IgD-negative memory B cell (primary cell): ENCODE results near the gene PCGF3. TPM values are rescaled to one million over a fixed set of nuclear protein-coding genes. Genes with fewer than 3 reads are reported as not detected.
"Not testable (repeated sequence)": the region's sequence is repeated elsewhere in the genome, so short reads cannot be mapped to it uniquely, and the experiment has no call there.

Source experiments
- H3K27ac Mint-ChIP-seq, 3 donors: one replicate each; pipeline ENCODE4 v1.8.0; 2020 to 2022; ENCODE audit warnings: mild to moderate bottlenecking in 3 of 3, mixed read lengths in 3 of 3, moderate library complexity in 1 of 3
- H3K27me3 Mint-ChIP-seq: one replicate; pipeline ENCODE4 v1.8.0; 2021; ENCODE audit warnings: mixed read lengths
- H3K36me3 Mint-ChIP-seq: one replicate; pipeline ENCODE4 v1.8.0; 2020; ENCODE audit warnings: mild to moderate bottlenecking, mixed read lengths
- H3K4me1 Mint-ChIP-seq, 3 donors: one replicate each; pipeline ENCODE4 v1.8.0; 2020 to 2022; ENCODE audit warnings: mixed read lengths in 3 of 3, mild to moderate bottlenecking in 1 of 3
- H3K4me3 Mint-ChIP-seq, 4 donors: one replicate each; pipeline ENCODE4 v1.8.0; 2020 to 2022; ENCODE audit warnings: mild to moderate bottlenecking in 4 of 4, mixed read lengths in 4 of 4, moderate library complexity in 3 of 4
- H3K9me3 Mint-ChIP-seq, 3 donors: one replicate each; pipeline ENCODE4 v1.8.0; 2020 to 2021; ENCODE audit warnings: mixed read lengths in 3 of 3, mild to moderate bottlenecking in 1 of 3
- polyA plus RNA-seq: library from polyadenylated mRNA; unstranded; fragments of 300-500 nt; fragmentation: Illumina TruSeq; gene quantifications from one replicate; pipeline ENCODE4 v1.2.3, GENCODE V29; 2021

The PCGF3 gene
- polyA plus RNA-seq, 1 donor from 2014 or later: 6.1 TPM

GRCh38 chr4:683982-684622, 21.5 kb upstream of the PCGF3 start:
- Mint-ChIP-seq H3K27me3 (peaks cover 8% of the 10 kb centered on the region), H3K27ac (peak overlapping the region in 1 of 3 donors; percentile 53), H3K9me3 (no peaks in the 10 kb centered on the region), H3K4me3 (no peak overlapping the region), H3K4me1 (peaks cover 0 to 7% (median 3%) of the 10 kb centered on the region in 3 donors), H3K36me3 (peaks cover 1% of the 10 kb centered on the region)

GRCh38 chr4:684623-685327, 20.9 kb upstream of the PCGF3 start:
- H3K27me3 Mint-ChIP-seq: peaks cover 8% of the 10 kb centered on the region
- peaks cover 1% of the 10 kb centered on the region for H3K36me3 Mint-ChIP-seq
- peak overlapping the region in 1 of 4 donors; percentile 22 for H3K4me3 Mint-ChIP-seq
- H3K4me1 Mint-ChIP-seq: peaks cover 0 to 7% (median 2%) of the 10 kb centered on the region in 3 donors
- H3K9me3 Mint-ChIP-seq: no peaks in the 10 kb centered on the region
- peak overlapping the region in 1 of 3 donors; percentile 8 for H3K27ac Mint-ChIP-seq

- no peak overlapping the region for H3K4me3 Mint-ChIP-seq
- H3K27me3 Mint-ChIP-seq: peaks cover 11% of the 10 kb centered on the region
- H3K27ac Mint-ChIP-seq: no peak overlapping the region
These were observed 19.8 kb upstream of the PCGF3 start for GRCh38 chr4:685679-686412.

GRCh38 chr4:686413-687040, 19.1 kb upstream of the PCGF3 start:
- peaks cover 0 to 4% (median 4%) of the 10 kb centered on the region in 3 donors for H3K4me1 Mint-ChIP-seq
- no peak overlapping the region for H3K27ac Mint-ChIP-seq
- no peaks in the 10 kb centered on the region for H3K9me3 Mint-ChIP-seq
- peaks cover 1% of the 10 kb centered on the region for H3K36me3 Mint-ChIP-seq
- H3K4me3 Mint-ChIP-seq: no peak overlapping the region
- peaks cover 11% of the 10 kb centered on the region for H3K27me3 Mint-ChIP-seq

More at GRCh38 chr4:685679-686412, 19.8 kb upstream of the PCGF3 start:
- H3K4me1 Mint-ChIP-seq: peaks cover 0 to 4% (median 4%) of the 10 kb centered on the region in 3 donors
- H3K9me3 Mint-ChIP-seq: no peaks in the 10 kb centered on the region
- H3K36me3 Mint-ChIP-seq: peaks cover 1% of the 10 kb centered on the region

- Mint-ChIP-seq H3K36me3 (peaks cover 1% of the 10 kb centered on the region), H3K27ac (no peak overlapping the region), H3K4me1 (peaks cover 0 to 4% (median 4%) of the 10 kb centered on the region in 3 donors), H3K4me3 (peak overlapping the region in 1 of 4 donors; percentile 12), H3K9me3 (no peaks in the 10 kb centered on the region), H3K27me3 (peaks cover 13% of the 10 kb centered on the region)
These were observed 18.3 kb upstream of the PCGF3 start for GRCh38 chr4:687048-687970.

- Mint-ChIP-seq H3K36me3 (peaks cover 1% of the 10 kb centered on the region), H3K4me3 (peak overlapping the region in 3 of 4 donors; percentile 12 to 67 (median 37)), H3K9me3 (no peaks in the 10 kb centered on the region), H3K27me3 (peaks cover 13% of the 10 kb centered on the region), H3K4me1 (peaks cover 0 to 4% (median 4%) of the 10 kb centered on the region in 3 donors), H3K27ac (no peak overlapping the region)
These were observed 17.4 kb upstream of the PCGF3 start for GRCh38 chr4:687971-688853.

- H3K36me3 Mint-ChIP-seq: peaks cover 1% of the 10 kb centered on the region
- peaks cover 13% of the 10 kb centered on the region for H3K27me3 Mint-ChIP-seq
These were observed 16.6 kb upstream of the PCGF3 start, which contains the start of gene SLC49A3 for GRCh38 chr4:688854-689681. Gene SLC49A3, minus strand, starts transcription at chr4:689151. Its CDS starts 24 bp downstream, at chr4:689127.

GRCh38 chr4:689723-690122, 15.9 kb upstream of the PCGF3 start:
- peaks cover 13% of the 10 kb centered on the region for H3K27me3 Mint-ChIP-seq

More at GRCh38 chr4:688854-689681, 16.6 kb upstream of the PCGF3 start, which contains the start of gene SLC49A3:
- no peaks in the 10 kb centered on the region for H3K9me3 Mint-ChIP-seq
- H3K27ac Mint-ChIP-seq: no peak within 1 kb of the TSS
- H3K4me1 Mint-ChIP-seq: peaks cover 0 to 4% (median 4%) of the 10 kb centered on the region in 3 donors
- peak within 1 kb of the TSS in 3 of 4 donors; percentile 12 to 73 (median 67) for H3K4me3 Mint-ChIP-seq

GRCh38 chr4:692771-693554, 12.7 kb upstream of the PCGF3 start:
- Mint-ChIP-seq H3K4me3 (no peak overlapping the region), H3K27me3 (peaks cover 5% of the 10 kb centered on the region), H3K9me3 (peaks cover 0 to 7% (median 0%) of the 10 kb centered on the region in 3 donors), H3K4me1 (peaks cover 0 to 4% (median 0%) of the 10 kb centered on the region in 3 donors), H3K27ac (no peak overlapping the region), H3K36me3 (no peaks in the 10 kb centered on the region)

More at GRCh38 chr4:689723-690122, 15.9 kb upstream of the PCGF3 start:
- peaks cover 1% of the 10 kb centered on the region for H3K36me3 Mint-ChIP-seq
- no peaks in the 10 kb centered on the region for H3K9me3 Mint-ChIP-seq
- no peak overlapping the region for H3K27ac Mint-ChIP-seq
- peak overlapping the region in 1 of 4 donors; percentile 73 for H3K4me3 Mint-ChIP-seq
- peaks cover 0 to 4% (median 4%) of the 10 kb centered on the region in 3 donors for H3K4me1 Mint-ChIP-seq

GRCh38 chr4:694341-694940, 11.2 kb upstream of the PCGF3 start:
- H3K4me1 Mint-ChIP-seq: peaks cover 7 to 10% (median 9%) of the 10 kb centered on the region in 3 donors
- H3K4me3 Mint-ChIP-seq, H3K9me3 Mint-ChIP-seq, H3K36me3 Mint-ChIP-seq, H3K27me3 Mint-ChIP-seq, H3K27ac Mint-ChIP-seq: not testable (repeated sequence)

GRCh38 chr4:699816-700580, 5.6 kb upstream of the PCGF3 start:
- Mint-ChIP-seq H3K27ac (peak overlapping the region in 2 of 3 donors; percentile 40 to 83), H3K4me3 (peak overlapping the region in 3 of 4 donors; percentile 42 to 60 (median 58)), H3K9me3 (peaks cover 0 to 7% (median 0%) of the 10 kb centered on the region in 3 donors), H3K27me3 (peaks cover 3% of the 10 kb centered on the region), H3K36me3 (peaks cover 2% of the 10 kb centered on the region), H3K4me1 (peaks cover 12 to 19% (median 14%) of the 10 kb centered on the region in 3 donors)
